ENCODE measurements around the gene LRRC7. TPM values are rescaled to one million over a fixed set of nuclear protein-coding genes. Genes with fewer than 3 reads are reported as not detected.

LRRC7 gene
- polyA plus RNA-seq, 1 donor from 2014 or later: 141 TPM

- Histone ChIP-seq H3K79me2 (replicated peaks; ENCODE audit: insufficient read depth, low read length) (no peaks in the 10 kb centered on the region), H3K9ac (ENCODE audit: low read length) (no peak overlapping the region), H4K20me1 (ENCODE audit: insufficient read depth) (no peaks in the 10 kb centered on the region), H3K27me3 (ENCODE audit: insufficient read depth, low read depth, low read length) (no peaks in the 10 kb centered on the region), H3K9me3 (ENCODE audit: low read length) (no peaks in the 10 kb centered on the region), H3K27ac (ENCODE audit: low read length) (no peak overlapping the region), H2AFZ (ENCODE audit: low read depth, low read length) (no peak overlapping the region), H3K4me2 (ENCODE audit: low read length) (no peak overlapping the region), H3K4me3 (ENCODE audit: low read length) (no peak overlapping the region), H3K36me3 (ENCODE audit: insufficient read depth, low read length) (no peaks in the 10 kb centered on the region), H3K9me2 (ENCODE audit: insufficient read depth, low read length) (no peaks in the 10 kb centered on the region), H3F3A (ENCODE audit: insufficient read depth, low read length, poor library complexity, severe bottlenecking) (no peaks in the 10 kb centered on the region)
- TF ChIP-seq RAD21 (conservative IDR thresholded peaks at IDR 0.05): no peak
- TF ChIP-seq TAF1 (IDR thresholded peaks at IDR 0.05; ENCODE audit: low read depth): no peak
- no peak for TF ChIP-seq REST (IDR thresholded peaks at IDR 0.05; ENCODE audit: borderline replicate concordance)
Measured at GRCh38 chr1:69967245-69967766, 399.6 kb downstream of the LRRC7 start.

DNA sequence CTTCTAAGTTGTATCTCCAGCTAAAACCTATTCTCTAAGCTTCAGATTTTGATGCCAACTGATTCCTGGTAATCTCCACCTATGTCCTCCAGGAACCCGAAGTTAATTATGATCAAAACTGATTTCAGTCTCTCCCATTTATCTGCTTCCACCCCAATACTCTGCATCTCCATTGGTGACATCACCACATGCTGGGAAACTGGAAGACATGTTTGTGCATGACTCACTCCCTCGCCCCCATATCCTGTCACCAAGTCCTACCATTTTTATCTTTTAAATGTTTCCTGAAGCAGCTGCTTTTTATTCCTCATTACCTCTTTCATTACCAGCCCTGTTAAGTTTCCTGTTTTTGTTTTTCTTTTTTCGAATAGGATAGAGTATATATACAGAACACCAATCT lies 409.2 kb downstream of the LRRC7 start:
- Histone ChIP-seq H2AFZ (ENCODE audit: low read depth, low read length) (no peak overlapping the region), H3K36me3 (ENCODE audit: insufficient read depth, low read length) (no peaks in the 10 kb centered on the region)
- TF ChIP-seq, protein P1, sequence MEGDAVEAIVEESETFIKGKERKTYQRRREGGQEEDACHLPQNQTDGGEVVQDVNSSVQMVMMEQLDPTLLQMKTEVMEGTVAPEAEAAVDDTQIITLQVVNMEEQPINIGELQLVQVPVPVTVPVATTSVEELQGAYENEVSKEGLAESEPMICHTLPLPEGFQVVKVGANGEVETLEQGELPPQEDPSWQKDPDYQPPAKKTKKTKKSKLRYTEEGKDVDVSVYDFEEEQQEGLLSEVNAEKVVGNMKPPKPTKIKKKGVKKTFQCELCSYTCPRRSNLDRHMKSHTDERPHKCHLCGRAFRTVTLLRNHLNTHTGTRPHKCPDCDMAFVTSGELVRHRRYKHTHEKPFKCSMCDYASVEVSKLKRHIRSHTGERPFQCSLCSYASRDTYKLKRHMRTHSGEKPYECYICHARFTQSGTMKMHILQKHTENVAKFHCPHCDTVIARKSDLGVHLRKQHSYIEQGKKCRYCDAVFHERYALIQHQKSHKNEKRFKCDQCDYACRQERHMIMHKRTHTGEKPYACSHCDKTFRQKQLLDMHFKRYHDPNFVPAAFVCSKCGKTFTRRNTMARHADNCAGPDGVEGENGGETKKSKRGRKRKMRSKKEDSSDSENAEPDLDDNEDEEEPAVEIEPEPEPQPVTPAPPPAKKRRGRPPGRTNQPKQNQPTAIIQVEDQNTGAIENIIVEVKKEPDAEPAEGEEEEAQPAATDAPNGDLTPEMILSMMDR (IDR thresholded peaks at IDR 0.05; ENCODE audit: poor library complexity, severe bottlenecking): no peak
- TF ChIP-seq REST (IDR thresholded peaks at IDR 0.05; ENCODE audit: borderline replicate concordance) (no peak), EZH2 (IDR thresholded peaks at IDR 0.05; ENCODE audit: borderline replicate concordance, insufficient read depth, low read length, poor library complexity, severe bottlenecking) (no peak), SMC3 (conservative IDR thresholded peaks at IDR 0.05; ENCODE audit: poor library complexity) (no peak), POLR2AphosphoS5 (IDR thresholded peaks at IDR 0.05) (no peak), RAD21 (conservative IDR thresholded peaks at IDR 0.05) (no peak)

More for the DNA sequence above, 409.2 kb downstream of the LRRC7 start:
- Histone ChIP-seq H3K4me2 (ENCODE audit: low read length) (no peak overlapping the region), H3K9ac (ENCODE audit: low read length) (no peak overlapping the region), H3K9me3 (ENCODE audit: low read length) (no peaks in the 10 kb centered on the region), H3F3A (ENCODE audit: insufficient read depth, low read length, poor library complexity, severe bottlenecking) (no peaks in the 10 kb centered on the region), H3K9me2 (ENCODE audit: insufficient read depth, low read length) (no peaks in the 10 kb centered on the region), H3K79me2 (replicated peaks; ENCODE audit: insufficient read depth, low read length) (no peaks in the 10 kb centered on the region), H3K27me3 (ENCODE audit: insufficient read depth, low read depth, low read length) (no peaks in the 10 kb centered on the region), H3K4me3 (ENCODE audit: low read length) (no peak overlapping the region), H4K20me1 (ENCODE audit: insufficient read depth) (no peaks in the 10 kb centered on the region), H3K27ac (ENCODE audit: low read length) (no peak overlapping the region)

Data from neural cell (in vitro differentiated cells).